ENCODE data around the gene MAN2C1. TPM values are rescaled to one million over a fixed set of nuclear protein-coding genes. Genes with fewer than 3 reads are reported as not detected.
"Not testable (repeated sequence)": the region's sequence is repeated elsewhere in the genome, so short reads cannot be mapped to it uniquely, and the experiment has no call there.

MAN2C1 gene
- total RNA-seq, 1 donor = 92.6 TPM

- no peak for DNase-seq (ENCODE audit: low read depth)
- no peak for TF ChIP-seq CTCF (IDR thresholded peaks at IDR 0.05; ENCODE audit: insufficient read depth, low read length)
- no peak overlapping the region for H3K4me3 ChIP-seq (ENCODE audit: low read depth, low read length)
Observed at GRCh38 chr15:75389791-75390382, 21.5 kb upstream of the MAN2C1 start.

GRCh38 chr15:75383986-75384385 is 15.6 kb upstream of the MAN2C1 start:
- not testable (repeated sequence) for DNase-seq (ENCODE audit: low read depth)

GRCh38 chr15:75380773-75381172 is 12.4 kb upstream of the MAN2C1 start:
- H3K4me3 ChIP-seq (ENCODE audit: low read depth, low read length) = no peak overlapping the region
- no peak for DNase-seq (ENCODE audit: low read depth)
- TF ChIP-seq CTCF (IDR thresholded peaks at IDR 0.05; ENCODE audit: insufficient read depth, low read length) = no peak

More at GRCh38 chr15:75383986-75384385, 15.6 kb upstream of the MAN2C1 start:
- not testable (repeated sequence) for H3K4me3 ChIP-seq (ENCODE audit: low read depth, low read length)

GRCh38 chr15:75371901-75372688 is 3.7 kb upstream of the MAN2C1 start:
- TF ChIP-seq CTCF (IDR thresholded peaks at IDR 0.05; ENCODE audit: insufficient read depth, low read length) = no peak
- no peak for DNase-seq (ENCODE audit: low read depth)
- H3K4me3 ChIP-seq (ENCODE audit: low read depth, low read length) = no peak overlapping the region

GRCh38 chr15:75371486-75371885 is 3.1 kb upstream of the MAN2C1 start:
- TF ChIP-seq CTCF (IDR thresholded peaks at IDR 0.05; ENCODE audit: insufficient read depth, low read length) = no peak
- H3K4me3 ChIP-seq (ENCODE audit: low read depth, low read length) = no peak overlapping the region
- DNase-seq (ENCODE audit: low read depth) = no peak

GRCh38 chr15:75369897-75370581 is 1.6 kb upstream of the MAN2C1 start:
- no peak for TF ChIP-seq CTCF (IDR thresholded peaks at IDR 0.05; ENCODE audit: insufficient read depth, low read length)
- no peak for DNase-seq (ENCODE audit: low read depth)
- no peak overlapping the region for H3K4me3 ChIP-seq (ENCODE audit: low read depth, low read length)

GRCh38 chr15:75368689-75369239 is 357 bp upstream of the MAN2C1 start:
- no peak for DNase-seq (ENCODE audit: low read depth)
- TF ChIP-seq CTCF (IDR thresholded peaks at IDR 0.05; ENCODE audit: insufficient read depth, low read length) = no peak
- H3K4me3 ChIP-seq (ENCODE audit: low read depth, low read length) = peak overlapping the region; percentile 83

All from fibroblast of the aortic adventitia (primary cell).